Calu3 (cell line): ENCODE results near the gene C1orf226. TPM values are rescaled to one million over a fixed set of nuclear protein-coding genes. Genes with fewer than 3 reads are reported as not detected.

Experiments used
- BruUV-seq: library from RNA; stranded (reverse); fragments of 400-500 nt; replicated peaks from 2 replicates; lab custom pipeline; 2021; lab: Mats Ljungman, UMichigan
- CTCF ChIA-PET: fragments of 300-600 bp; sonication (Branson Sonifier 250); formaldehyde crosslinking; loops from one replicate; lab custom pipeline; 2022; ENCODE audit warnings: antibody characterized with exemption; lab: Charles Lee
- DNase-seq: peaks from one replicate; pipeline ENCODE4 v3.0.0; 2022
- H3K27ac Mint-ChIP-seq: one replicate; pipeline ENCODE4 v1.8.0; 2022; ENCODE audit warnings: mixed read lengths; ENCODE audit not compliant: unreplicated experiment
- H3K27me3 Mint-ChIP-seq: one replicate; pipeline ENCODE4 v1.8.0; 2022; ENCODE audit warnings: mixed read lengths; ENCODE audit not compliant: unreplicated experiment
- H3K36me3 Mint-ChIP-seq: one replicate; pipeline ENCODE4 v1.8.0; 2022; ENCODE audit warnings: mild to moderate bottlenecking, moderate library complexity, mixed read lengths; ENCODE audit not compliant: insufficient read depth, unreplicated experiment
- H3K4me1 Mint-ChIP-seq: one replicate; pipeline ENCODE4 v1.8.0; 2022; ENCODE audit warnings: mild to moderate bottlenecking, low read depth, mixed read lengths; ENCODE audit not compliant: unreplicated experiment
- H3K4me3 Mint-ChIP-seq: one replicate; pipeline ENCODE4 v1.8.0; 2022; ENCODE audit warnings: mild to moderate bottlenecking, low read depth, moderate library complexity, mixed read lengths; ENCODE audit not compliant: unreplicated experiment
- H3K9me3 Mint-ChIP-seq: one replicate; pipeline ENCODE4 v1.8.0; 2022; ENCODE audit warnings: low read depth, mixed read lengths; ENCODE audit not compliant: unreplicated experiment
- CTCF ChIP-seq: fragments of 200-600 bp; IDR thresholded peaks from one replicate; pipeline ENCODE4 v1.8.0; 2022; ENCODE audit warnings: antibody characterized with exemption; ENCODE audit not compliant: unreplicated experiment
- intact Hi-C: fragments of 100-400 bp; cut with micrococcal nuclease; formaldehyde crosslinking; loops from one replicate; pipeline ENCODE4 v1.10.0; 2022; ENCODE audit not compliant: unreplicated experiment
- total RNA-seq: library from RNA; stranded (reverse); gene quantifications from 2 replicates; pipeline ENCODE4 v1.2.3, GENCODE V29; 2022

The C1orf226 gene
- total RNA-seq, 1 experiment from 2014 or later, result 14.1 TPM

GRCh38 chr1:162406811-162407210 lies 25.3 kb downstream of the C1orf226 start:
- Mint-ChIP-seq H3K27ac (no peak overlapping the region), H3K36me3 (no peaks in the 10 kb centered on the region), H3K9me3 (no peaks in the 10 kb centered on the region), H3K4me1 (peaks cover 4% of the 10 kb centered on the region), H3K27me3 (no peaks in the 10 kb centered on the region), H3K4me3 (no peak overlapping the region)
- intact Hi-C loops, result no loop called here
- TF ChIP-seq CTCF, result no peak
- no TSS peak for BruUV-seq
- CTCF ChIA-PET, result interaction anchor here (1.9 kb wide), 1 partner anchor 12 kb away, joined by 5 read pairs; no protein-coding TSS in a partner anchor
- no peak for DNase-seq

- Mint-ChIP-seq H3K27ac (no peak overlapping the region), H3K4me1 (peaks cover 7% of the 10 kb centered on the region), H3K36me3 (no peaks in the 10 kb centered on the region), H3K27me3 (no peaks in the 10 kb centered on the region), H3K9me3 (no peaks in the 10 kb centered on the region), H3K4me3 (no peak overlapping the region)
- CTCF ChIA-PET, result interaction anchor here (1.0 kb wide), 1 partner anchor 12 kb away, joined by 3 read pairs; no protein-coding TSS in a partner anchor
- TF ChIP-seq CTCF, result no peak
- BruUV-seq, result no TSS peak
- no peak for DNase-seq
- intact Hi-C loops, result no loop called here
These were observed 26.0 kb downstream of the C1orf226 start for GRCh38 chr1:162407539-162407938.

- BruUV-seq, result no TSS peak
- TF ChIP-seq CTCF, result no peak
- Mint-ChIP-seq H3K27ac (no peak within 1 kb of the TSS), H3K36me3 (no peaks in the 10 kb centered on the region), H3K4me3 (no peak within 1 kb of the TSS), H3K4me1 (peaks cover 7% of the 10 kb centered on the region), H3K27me3 (no peaks in the 10 kb centered on the region), H3K9me3 (peaks cover 4% of the 10 kb centered on the region)
- CTCF ChIA-PET, result no interaction called here
- intact Hi-C loops, result no loop called here
- no peak for DNase-seq
These were observed 30.5 kb downstream of the C1orf226 start, which contains the start of gene SH2D1B for GRCh38 chr1:162412002-162412401. Gene SH2D1B, minus strand, starts transcription at chr1:162412136. Its CDS starts 120 bp downstream, at chr1:162412016.

GRCh38 chr1:162416215-162416614 lies 34.7 kb downstream of the C1orf226 start:
- no TSS peak for BruUV-seq
- CTCF ChIA-PET, result no interaction called here
- no peaks in the 10 kb centered on the region for H3K36me3 Mint-ChIP-seq
- H3K9me3 Mint-ChIP-seq, result peaks cover 4% of the 10 kb centered on the region
- no peaks in the 10 kb centered on the region for H3K27me3 Mint-ChIP-seq
- H3K4me3 Mint-ChIP-seq, result no peak overlapping the region
- peaks cover 37% of the 10 kb centered on the region for H3K4me1 Mint-ChIP-seq
- DNase-seq, result no peak
- H3K27ac Mint-ChIP-seq, result no peak overlapping the region
- no peak for TF ChIP-seq CTCF
- intact Hi-C loops, result no loop called here
